Measurements from ENCODE around the gene ATP6V1C2. TPM values are rescaled to one million over a fixed set of nuclear protein-coding genes. Genes with fewer than 3 reads are reported as not detected.

ATP6V1C2 gene
- total RNA-seq, 1 donor from 2014 or later, result 0.69 TPM

- peaks cover 16% of the 10 kb centered on the region for H3K27me3 ChIP-seq (ENCODE audit: low read depth)
- no peaks in the 10 kb centered on the region for H3K36me3 ChIP-seq
- TF ChIP-seq CTCF (IDR thresholded peaks at IDR 0.05; ENCODE audit: borderline replicate concordance), result no peak
- H3K9me3 ChIP-seq (replicated peaks), result no peaks in the 10 kb centered on the region
- H3K4me1 ChIP-seq, result peaks cover 3% of the 10 kb centered on the region
- H3K27ac ChIP-seq (replicated peaks), result no peak overlapping the region
- intact Hi-C loops (cut with micrococcal nuclease), result no loop called here
- H3K4me3 ChIP-seq, result no peak overlapping the region
- DNase-seq, result no peak
These were observed 12.1 kb downstream of the ATP6V1C2 start for GRCh38 chr2:10733566-10733925.

- no peak for TF ChIP-seq CTCF (IDR thresholded peaks at IDR 0.05; ENCODE audit: borderline replicate concordance)
- intact Hi-C loops (cut with micrococcal nuclease), result no loop called here
- H3K27ac ChIP-seq (replicated peaks), result no peak overlapping the region
- DNase-seq, result no peak
- H3K4me1 ChIP-seq, result peaks cover 3% of the 10 kb centered on the region
- no peaks in the 10 kb centered on the region for H3K9me3 ChIP-seq (replicated peaks)
- H3K4me3 ChIP-seq, result no peak overlapping the region
- peaks cover 16% of the 10 kb centered on the region for H3K27me3 ChIP-seq (ENCODE audit: low read depth)
- no peaks in the 10 kb centered on the region for H3K36me3 ChIP-seq
These were observed 12.6 kb downstream of the ATP6V1C2 start for GRCh38 chr2:10733980-10734379.

GRCh38 chr2:10738192-10738591, 16.8 kb downstream of the ATP6V1C2 start:
- H3K27me3 ChIP-seq (ENCODE audit: low read depth), result peaks cover 9% of the 10 kb centered on the region
- no peak for DNase-seq
- TF ChIP-seq CTCF (IDR thresholded peaks at IDR 0.05; ENCODE audit: borderline replicate concordance), result no peak
- H3K36me3 ChIP-seq, result no peaks in the 10 kb centered on the region
- no peak overlapping the region for H3K27ac ChIP-seq (replicated peaks)
- no peaks in the 10 kb centered on the region for H3K9me3 ChIP-seq (replicated peaks)
- intact Hi-C loops (cut with micrococcal nuclease), result no loop called here
- H3K4me3 ChIP-seq, result no peak overlapping the region
- peaks cover 3% of the 10 kb centered on the region for H3K4me1 ChIP-seq

DNA sequence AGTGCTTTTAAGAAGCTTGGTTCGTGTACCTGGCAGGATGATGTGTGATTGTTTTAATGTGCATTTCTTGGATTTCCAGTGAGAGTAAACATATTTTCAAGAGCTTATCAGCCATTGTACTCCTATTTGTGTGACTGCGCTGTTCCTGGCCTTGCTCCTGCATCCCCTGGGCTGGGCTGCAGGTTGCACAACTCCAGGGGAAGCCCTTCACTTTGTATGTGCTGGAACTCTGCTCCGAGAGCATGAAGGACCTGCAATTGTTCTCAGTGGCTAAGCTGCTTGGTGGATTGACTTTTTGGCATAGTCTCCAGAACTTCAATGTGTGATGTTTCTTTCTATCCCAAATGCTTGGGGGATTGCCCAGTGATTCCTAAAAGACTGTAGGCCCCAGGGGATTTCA, 18.8 kb downstream of the ATP6V1C2 start:
- Histone ChIP-seq H3K36me3 (no peaks in the 10 kb centered on the region), H3K4me3 (no peak overlapping the region), H3K27me3 (ENCODE audit: low read depth) (peaks cover 4% of the 10 kb centered on the region), H3K9me3 (replicated peaks) (no peaks in the 10 kb centered on the region), H3K4me1 (no peaks in the 10 kb centered on the region), H3K27ac (replicated peaks) (no peak overlapping the region)
- intact Hi-C loops (cut with micrococcal nuclease), result no loop called here
- no peak for TF ChIP-seq CTCF (IDR thresholded peaks at IDR 0.05; ENCODE audit: borderline replicate concordance)
- no peak for DNase-seq

- DNase-seq, result no peak
- Histone ChIP-seq H3K4me3 (no peak overlapping the region), H3K4me1 (no peaks in the 10 kb centered on the region), H3K9me3 (replicated peaks) (no peaks in the 10 kb centered on the region), H3K27me3 (ENCODE audit: low read depth) (no peaks in the 10 kb centered on the region), H3K27ac (replicated peaks) (no peak overlapping the region), H3K36me3 (no peaks in the 10 kb centered on the region)
- no peak for TF ChIP-seq CTCF (IDR thresholded peaks at IDR 0.05; ENCODE audit: borderline replicate concordance)
- intact Hi-C loops (cut with micrococcal nuclease), result no loop called here
These were observed 19.7 kb downstream of the ATP6V1C2 start for GRCh38 chr2:10741139-10741538.

- no peaks in the 10 kb centered on the region for H3K36me3 ChIP-seq
- no peak overlapping the region for H3K4me3 ChIP-seq
- no peaks in the 10 kb centered on the region for H3K4me1 ChIP-seq
- intact Hi-C loops (cut with micrococcal nuclease), result no loop called here
- no peaks in the 10 kb centered on the region for H3K27me3 ChIP-seq (ENCODE audit: low read depth)
- no peak for DNase-seq
- TF ChIP-seq CTCF (IDR thresholded peaks at IDR 0.05; ENCODE audit: borderline replicate concordance), result no peak
- no peak overlapping the region for H3K27ac ChIP-seq (replicated peaks)
- no peaks in the 10 kb centered on the region for H3K9me3 ChIP-seq (replicated peaks)
These were observed 21.2 kb downstream of the ATP6V1C2 start for GRCh38 chr2:10742666-10743065.
